Purkinje cell (primary cell): ENCODE results near the gene MYMK. TPM values are rescaled to one million over a fixed set of nuclear protein-coding genes. Genes with fewer than 3 reads are reported as not detected.

Experiments used
- polyA plus RNA-seq: library from polyadenylated mRNA; unstranded; fragments of >200 nt; fragmentation: Nextera tagmentation; gene quantifications from 2 replicates; pipeline ENCODE4 v1.2.1, GENCODE V29; 2014

MYMK gene
- not detected in 2 replicates for polyA plus RNA-seq

GRCh38 chr9:133524679-133525228, at the start of gene MYMK:
Gene MYMK, minus strand, starts transcription at chr9:133524959. Its CDS starts 115 bp downstream, at chr9:133524844.

GRCh38 chr9:133534346-133535291, 9.9 kb upstream of the MYMK start, which contains the start of gene ADAMTSL2:
Gene ADAMTSL2, plus strand, starts transcription at chr9:133534704. Its CDS starts 2,009 bp downstream, at chr9:133536713.

GRCh38 chr9:133478851-133479711, 45.7 kb downstream of the MYMK start, which contains the start of gene SLC2A6:
Gene SLC2A6, minus strand, starts transcription at chr9:133479099. Its CDS starts 40 bp downstream, at chr9:133479059.

Other genes starting within 250 kb of the MYMK start
- gene ABO, start 249.8 kb downstream of the MYMK start, polyA plus RNA-seq, result 0.10 TPM in 1 of 2 replicates, not detected in the other
- gene SURF6, start 188.8 kb downstream of the MYMK start, polyA plus RNA-seq, result 4.8 and 8.1 TPM in 2 replicates
- 0.97 and 3.0 TPM in 2 replicates for gene MED22, start 176.8 kb downstream of the MYMK start, polyA plus RNA-seq
- 318 and 345 TPM in 2 replicates for gene RPL7A, start 176.7 kb downstream of the MYMK start, polyA plus RNA-seq
- gene SURF1, start 168.5 kb downstream of the MYMK start, polyA plus RNA-seq, result 25.1 and 26.8 TPM in 2 replicates
- 4.0 and 15.7 TPM in 2 replicates for gene SURF2, start 168.4 kb downstream of the MYMK start, polyA plus RNA-seq
- 15.6 and 35.0 TPM in 2 replicates for gene SURF4, start 148.9 kb downstream of the MYMK start, polyA plus RNA-seq
- gene STKLD1, start 148.6 kb downstream of the MYMK start, polyA plus RNA-seq, result 4.9 TPM in 1 of 2 replicates, not detected in the other
- gene REXO4, start 106.9 kb downstream of the MYMK start, polyA plus RNA-seq, result 4.1 TPM in 2 replicates
- 1.7 and 3.4 TPM in 2 replicates for gene ADAMTS13, start 102.6 kb downstream of the MYMK start, polyA plus RNA-seq
- 1.3 and 11.2 TPM in 2 replicates for gene CACFD1, start 65.0 kb downstream of the MYMK start, polyA plus RNA-seq
- 11.9 TPM in 2 replicates for gene SLC2A6, start 45.9 kb downstream of the MYMK start, polyA plus RNA-seq
- 0.52 TPM in 1 of 2 replicates, not detected in the other for gene ADAMTSL2, start 9.7 kb upstream of the MYMK start, polyA plus RNA-seq
- gene FAM163B, start 84.4 kb upstream of the MYMK start, polyA plus RNA-seq, result not detected in 2 replicates
- gene DBH, start 111.4 kb upstream of the MYMK start, polyA plus RNA-seq, result not detected in 2 replicates
- 1.4 TPM in 1 of 2 replicates, not detected in the other for gene SARDH, start 213.4 kb upstream of the MYMK start, polyA plus RNA-seq